Rectal smooth muscle tissue (tissue), 1 donor: ENCODE measurements around the gene WASHC2C.
A peak's percentile ranks its signal among the peaks of the same experiment; 100 is the strongest.
"Not testable (repeated sequence)": the region's sequence is repeated elsewhere in the genome, so short reads cannot be mapped to it uniquely, and the experiment has no call there.

Experiments
- H3K27ac ChIP-seq: one replicate; pipeline ENCODE4 v1.7.0; 2013; ENCODE audit warnings: low read depth, low read length, inconsistent platforms
- H3K27me3 ChIP-seq: one replicate; pipeline ENCODE4 v1.7.0; 2013; ENCODE audit warnings: low read length; ENCODE audit not compliant: control insufficient read depth, insufficient read depth
- H3K36me3 ChIP-seq: one replicate; pipeline ENCODE4 v1.7.0; 2013; ENCODE audit warnings: low read length; ENCODE audit not compliant: control insufficient read depth, insufficient read depth
- H3K4me1 ChIP-seq: one replicate; pipeline ENCODE4 v1.7.0; 2013; ENCODE audit warnings: low read length; ENCODE audit not compliant: control insufficient read depth, insufficient read depth
- H3K4me3 ChIP-seq: one replicate; pipeline ENCODE4 v1.7.0; 2013; ENCODE audit warnings: low read length
- H3K9ac ChIP-seq: one replicate; pipeline ENCODE4 v1.7.0; 2013; ENCODE audit warnings: low read length

WASHC2C gene, protein sequence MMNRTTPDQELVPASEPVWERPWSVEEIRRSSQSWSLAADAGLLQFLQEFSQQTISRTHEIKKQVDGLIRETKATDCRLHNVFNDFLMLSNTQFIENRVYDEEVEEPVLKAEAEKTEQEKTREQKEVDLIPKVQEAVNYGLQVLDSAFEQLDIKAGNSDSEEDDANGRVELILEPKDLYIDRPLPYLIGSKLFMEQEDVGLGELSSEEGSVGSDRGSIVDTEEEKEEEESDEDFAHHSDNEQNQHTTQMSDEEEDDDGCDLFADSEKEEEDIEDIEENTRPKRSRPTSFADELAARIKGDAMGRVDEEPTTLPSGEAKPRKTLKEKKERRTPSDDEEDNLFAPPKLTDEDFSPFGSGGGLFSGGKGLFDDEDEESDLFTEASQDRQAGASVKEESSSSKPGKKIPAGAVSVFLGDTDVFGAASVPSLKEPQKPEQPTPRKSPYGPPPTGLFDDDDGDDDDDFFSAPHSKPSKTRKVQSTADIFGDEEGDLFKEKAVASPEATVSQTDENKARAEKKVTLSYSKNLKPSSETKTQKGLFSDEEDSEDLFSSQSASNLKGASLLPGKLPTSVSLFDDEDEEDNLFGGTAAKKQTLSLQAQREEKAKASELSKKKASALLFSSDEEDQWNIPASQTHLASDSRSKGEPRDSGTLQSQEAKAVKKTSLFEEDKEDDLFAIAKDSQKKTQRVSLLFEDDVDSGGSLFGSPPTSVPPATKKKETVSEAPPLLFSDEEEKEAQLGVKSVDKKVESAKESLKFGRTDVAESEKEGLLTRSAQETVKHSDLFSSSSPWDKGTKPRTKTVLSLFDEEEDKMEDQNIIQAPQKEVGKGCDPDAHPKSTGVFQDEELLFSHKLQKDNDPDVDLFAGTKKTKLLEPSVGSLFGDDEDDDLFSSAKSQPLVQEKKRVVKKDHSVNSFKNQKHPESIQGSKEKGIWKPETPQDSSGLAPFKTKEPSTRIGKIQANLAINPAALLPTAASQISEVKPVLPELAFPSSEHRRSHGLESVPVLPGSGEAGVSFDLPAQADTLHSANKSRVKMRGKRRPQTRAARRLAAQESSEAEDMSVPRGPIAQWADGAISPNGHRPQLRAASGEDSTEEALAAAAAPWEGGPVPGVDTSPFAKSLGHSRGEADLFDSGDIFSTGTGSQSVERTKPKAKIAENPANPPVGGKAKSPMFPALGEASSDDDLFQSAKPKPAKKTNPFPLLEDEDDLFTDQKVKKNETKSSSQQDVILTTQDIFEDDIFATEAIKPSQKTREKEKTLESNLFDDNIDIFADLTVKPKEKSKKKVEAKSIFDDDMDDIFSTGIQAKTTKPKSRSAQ (N-terminal part only)

GRCh38 chr10:45726703-45727420 is at the start of gene WASHC2C:
Gene WASHC2C, plus strand, starts transcription at chr10:45727266. Its CDS starts 52 bp downstream, at chr10:45727318.
- H3K4me3 ChIP-seq, result peak within 1 kb of the TSS; percentile 82
- not testable (repeated sequence) for H3K4me1 ChIP-seq, H3K36me3 ChIP-seq, H3K27me3 ChIP-seq
- H3K27ac ChIP-seq, result peak within 1 kb of the TSS; percentile 73
- H3K9ac ChIP-seq, result peak within 1 kb of the TSS; percentile 21

DNA sequence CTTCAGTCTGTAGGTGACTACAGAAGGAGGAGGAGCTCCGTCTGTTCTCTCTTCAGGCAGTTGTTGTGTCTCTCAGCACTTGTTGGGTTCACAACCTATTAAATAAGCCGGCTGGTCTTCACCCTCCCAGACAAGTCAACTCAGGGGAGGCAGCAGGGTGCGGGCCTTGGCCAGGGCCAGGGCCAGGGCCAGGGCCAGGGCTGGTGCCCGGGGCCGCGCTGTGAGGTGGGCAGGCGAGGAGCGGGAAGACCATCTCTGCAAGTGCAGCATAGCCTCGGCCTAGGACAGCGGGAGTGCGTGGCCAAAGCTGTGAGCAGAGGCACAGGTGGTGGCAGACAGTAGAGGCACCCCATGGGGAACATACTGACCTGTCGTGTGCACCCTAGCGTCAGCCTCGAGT is 48.6 kb upstream of the WASHC2C start:
- not testable (repeated sequence) for H3K4me3 ChIP-seq, H3K36me3 ChIP-seq, H3K9ac ChIP-seq, H3K27ac ChIP-seq, H3K27me3 ChIP-seq, H3K4me1 ChIP-seq

DNA sequence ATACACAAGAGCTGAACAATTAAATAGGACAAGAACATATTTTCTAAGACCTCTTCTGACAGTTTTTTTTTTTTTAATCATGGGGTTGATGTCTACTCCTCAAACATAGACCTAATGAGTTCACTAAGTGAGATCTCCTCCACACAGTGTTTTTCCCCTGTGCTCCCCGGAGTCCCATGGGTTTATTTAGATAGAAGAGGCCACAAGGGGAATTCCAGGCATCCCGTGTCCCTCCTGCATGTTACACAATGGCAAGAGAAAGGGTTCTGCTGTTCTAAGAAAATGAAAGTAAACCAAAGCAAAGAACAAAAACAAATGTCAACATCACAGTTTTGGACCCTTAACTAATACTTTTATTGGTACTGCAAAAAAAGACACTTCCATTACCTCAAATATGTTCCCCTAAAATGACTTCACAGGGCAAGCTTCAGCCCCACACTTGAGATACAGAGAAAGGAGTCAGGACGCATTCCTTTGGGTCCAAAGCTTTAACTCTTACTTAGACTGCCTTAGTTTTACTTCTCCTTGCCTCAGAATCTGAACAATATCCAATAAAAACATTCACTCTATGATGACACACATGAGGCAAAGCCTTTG is 16.8 kb upstream of the WASHC2C start:
- H3K36me3 ChIP-seq, H3K4me3 ChIP-seq, H3K27ac ChIP-seq, H3K9ac ChIP-seq, H3K27me3 ChIP-seq, H3K4me1 ChIP-seq: not testable (repeated sequence)

GRCh38 chr10:45711223-45711622 is 15.8 kb upstream of the WASHC2C start:
- H3K4me3 ChIP-seq, H3K36me3 ChIP-seq, H3K4me1 ChIP-seq, H3K27ac ChIP-seq, H3K27me3 ChIP-seq, H3K9ac ChIP-seq: not testable (repeated sequence)

- H3K4me3 ChIP-seq, H3K9ac ChIP-seq, H3K27me3 ChIP-seq, H3K36me3 ChIP-seq, H3K27ac ChIP-seq, H3K4me1 ChIP-seq: not testable (repeated sequence)
Observed at GRCh38 chr10:45717053-45717452, 10.0 kb upstream of the WASHC2C start.

- not testable (repeated sequence) for H3K27me3 ChIP-seq, H3K4me1 ChIP-seq, H3K27ac ChIP-seq, H3K4me3 ChIP-seq, H3K9ac ChIP-seq, H3K36me3 ChIP-seq
Observed at GRCh38 chr10:45717642-45718041, 9.4 kb upstream of the WASHC2C start.

GRCh38 chr10:45721503-45721902 is 5.6 kb upstream of the WASHC2C start:
- not testable (repeated sequence) for H3K4me1 ChIP-seq, H3K27ac ChIP-seq, H3K4me3 ChIP-seq, H3K9ac ChIP-seq, H3K36me3 ChIP-seq, H3K27me3 ChIP-seq

DNA sequence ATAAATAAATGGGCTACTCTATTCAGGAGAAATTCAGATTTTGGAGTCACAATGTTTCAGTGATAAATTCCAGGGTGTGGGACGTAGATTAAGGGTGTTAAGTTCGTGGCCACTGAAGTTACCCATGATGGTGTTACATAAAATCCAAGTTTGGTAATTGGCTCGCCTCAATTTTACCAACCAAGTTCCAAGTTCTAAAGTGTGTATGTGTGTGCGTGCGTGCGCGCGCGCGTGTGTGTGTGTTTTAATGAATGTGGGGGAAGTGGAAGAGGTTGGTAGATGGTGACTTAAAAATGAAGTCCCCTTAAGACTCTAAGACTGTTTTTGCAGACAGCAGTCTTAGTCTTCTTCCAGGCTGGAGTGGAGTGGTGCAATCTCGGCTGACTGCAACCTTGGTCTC is 3.2 kb upstream of the WASHC2C start:
- not testable (repeated sequence) for H3K9ac ChIP-seq, H3K4me1 ChIP-seq, H3K4me3 ChIP-seq, H3K36me3 ChIP-seq, H3K27ac ChIP-seq, H3K27me3 ChIP-seq

GRCh38 chr10:45727421-45727965 is 427 bp downstream of the WASHC2C start:
- Histone ChIP-seq H3K27ac (peak overlapping the region; percentile 73), H3K9ac (peak overlapping the region; percentile 21)

DNA sequence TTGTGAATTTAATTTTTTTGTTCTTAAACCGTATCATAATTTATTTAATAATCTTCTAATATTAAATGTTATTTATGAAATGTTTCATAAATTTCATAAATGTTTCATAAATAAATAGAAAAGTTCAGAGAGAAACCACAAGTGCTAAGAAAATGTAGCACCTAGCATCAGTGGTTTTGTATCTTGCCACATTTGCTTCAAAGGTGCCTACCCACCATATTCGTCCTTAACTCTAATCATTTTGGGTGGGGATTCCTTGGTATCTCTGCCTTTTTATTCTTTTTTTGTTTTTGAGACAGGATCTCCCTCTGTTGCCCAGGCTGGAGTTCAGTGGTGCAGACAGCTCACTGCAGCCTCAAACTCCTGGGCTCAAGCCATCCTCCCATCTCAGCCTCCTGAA is 7.4 kb downstream of the WASHC2C start:
- not testable (repeated sequence) for H3K36me3 ChIP-seq, H3K9ac ChIP-seq

More at GRCh38 chr10:45727421-45727965, 427 bp downstream of the WASHC2C start:
- not testable (repeated sequence) for H3K36me3 ChIP-seq, H3K27me3 ChIP-seq, H3K4me1 ChIP-seq
- peak overlapping the region; percentile 82 for H3K4me3 ChIP-seq

DNA sequence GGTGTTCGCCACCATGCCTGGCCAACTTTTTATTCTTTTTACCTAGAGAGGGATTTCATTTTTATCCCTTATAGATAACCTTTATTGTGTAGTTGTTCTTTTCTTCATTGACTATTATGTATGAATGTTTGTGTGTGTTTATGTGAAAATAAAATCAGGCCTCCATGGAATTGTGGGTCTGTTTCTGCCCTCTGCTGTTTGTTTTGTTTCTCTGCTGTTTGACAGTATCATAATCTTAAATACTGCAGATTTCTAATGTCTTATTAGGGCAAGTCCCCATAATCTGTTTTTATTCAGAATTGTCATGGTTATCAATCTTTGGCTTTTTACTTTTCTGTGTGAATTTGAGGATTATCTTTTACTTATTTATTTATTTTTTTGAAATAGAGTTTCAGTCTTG is 7.8 kb downstream of the WASHC2C start:
- H3K36me3 ChIP-seq, H3K4me3 ChIP-seq, H3K27me3 ChIP-seq, H3K4me1 ChIP-seq, H3K9ac ChIP-seq, H3K27ac ChIP-seq: not testable (repeated sequence)

More for the DNA sequence above, 7.4 kb downstream of the WASHC2C start:
- not testable (repeated sequence) for H3K4me1 ChIP-seq, H3K27me3 ChIP-seq, H3K4me3 ChIP-seq, H3K27ac ChIP-seq
